ENCODE measurements around the gene ARL5C.
"Not testable (repeated sequence)": the region's sequence is repeated elsewhere in the genome, so short reads cannot be mapped to it uniquely, and the experiment has no call there.

The ARL5C gene

DNA sequence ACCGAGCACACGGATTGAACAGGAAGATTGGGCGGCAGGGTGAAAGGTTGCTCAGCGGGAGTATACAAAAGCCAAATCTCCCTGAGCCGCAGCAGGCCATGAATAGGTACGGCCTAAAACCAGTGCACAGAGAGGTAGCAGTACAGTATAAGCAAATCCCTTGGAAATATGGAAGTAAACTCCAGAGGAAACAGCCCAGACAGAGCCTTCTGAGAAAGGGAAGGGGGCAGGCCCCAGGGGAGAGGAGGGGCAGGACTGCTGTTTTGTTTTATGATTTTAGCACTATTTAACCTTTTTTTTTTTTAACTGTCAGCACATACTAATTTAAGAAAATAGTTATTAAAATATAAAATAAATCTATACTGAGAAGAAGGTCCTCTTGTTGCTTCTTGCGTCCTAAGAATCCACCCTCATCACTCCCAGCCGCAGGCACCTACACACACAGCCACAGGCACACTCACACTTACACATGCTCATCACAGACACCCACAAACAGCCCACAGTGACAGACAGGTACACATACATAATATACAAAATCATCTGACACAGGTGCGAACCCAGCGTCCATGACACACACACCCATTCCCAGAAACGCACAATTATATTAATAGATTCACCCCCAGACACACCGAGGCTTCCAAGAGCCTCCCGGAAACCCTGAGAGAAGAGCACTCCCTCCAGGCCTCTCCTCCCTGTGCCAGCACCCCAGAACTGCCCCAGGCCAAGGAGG lies 27.4 kb downstream of the ARL5C start:
- TF ChIP-seq, protein P1, sequence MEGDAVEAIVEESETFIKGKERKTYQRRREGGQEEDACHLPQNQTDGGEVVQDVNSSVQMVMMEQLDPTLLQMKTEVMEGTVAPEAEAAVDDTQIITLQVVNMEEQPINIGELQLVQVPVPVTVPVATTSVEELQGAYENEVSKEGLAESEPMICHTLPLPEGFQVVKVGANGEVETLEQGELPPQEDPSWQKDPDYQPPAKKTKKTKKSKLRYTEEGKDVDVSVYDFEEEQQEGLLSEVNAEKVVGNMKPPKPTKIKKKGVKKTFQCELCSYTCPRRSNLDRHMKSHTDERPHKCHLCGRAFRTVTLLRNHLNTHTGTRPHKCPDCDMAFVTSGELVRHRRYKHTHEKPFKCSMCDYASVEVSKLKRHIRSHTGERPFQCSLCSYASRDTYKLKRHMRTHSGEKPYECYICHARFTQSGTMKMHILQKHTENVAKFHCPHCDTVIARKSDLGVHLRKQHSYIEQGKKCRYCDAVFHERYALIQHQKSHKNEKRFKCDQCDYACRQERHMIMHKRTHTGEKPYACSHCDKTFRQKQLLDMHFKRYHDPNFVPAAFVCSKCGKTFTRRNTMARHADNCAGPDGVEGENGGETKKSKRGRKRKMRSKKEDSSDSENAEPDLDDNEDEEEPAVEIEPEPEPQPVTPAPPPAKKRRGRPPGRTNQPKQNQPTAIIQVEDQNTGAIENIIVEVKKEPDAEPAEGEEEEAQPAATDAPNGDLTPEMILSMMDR (conservative IDR thresholded peaks at IDR 0.05): no peak
- no peak for TF ChIP-seq ZFX (IDR thresholded peaks at IDR 0.05)
- no peak overlapping the region for H3K27ac ChIP-seq

DNA sequence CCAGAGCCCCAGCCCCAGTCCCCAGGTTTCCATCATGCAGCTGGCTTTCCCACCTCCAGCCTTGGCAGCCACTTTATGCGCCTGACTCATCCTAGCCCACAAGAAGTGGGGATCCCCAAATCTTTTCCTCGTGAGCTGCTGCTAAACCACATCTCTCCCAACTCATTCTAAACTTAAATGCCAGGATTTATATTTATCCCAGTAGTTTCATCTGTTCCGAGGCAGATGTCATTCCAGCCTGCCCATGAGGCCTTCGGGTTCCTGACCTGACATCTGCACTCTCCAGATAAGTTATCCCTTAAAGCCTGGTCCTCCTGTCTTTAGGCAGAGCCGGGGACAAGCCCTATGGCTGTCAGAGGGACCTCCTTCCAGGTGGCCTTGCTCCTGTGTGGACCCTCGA lies 31.1 kb downstream of the ARL5C start:
- no peak overlapping the region for H3K27ac ChIP-seq
- TF ChIP-seq, protein P1 (conservative IDR thresholded peaks at IDR 0.05): no peak
- TF ChIP-seq ZFX (IDR thresholded peaks at IDR 0.05): no peak

DNA sequence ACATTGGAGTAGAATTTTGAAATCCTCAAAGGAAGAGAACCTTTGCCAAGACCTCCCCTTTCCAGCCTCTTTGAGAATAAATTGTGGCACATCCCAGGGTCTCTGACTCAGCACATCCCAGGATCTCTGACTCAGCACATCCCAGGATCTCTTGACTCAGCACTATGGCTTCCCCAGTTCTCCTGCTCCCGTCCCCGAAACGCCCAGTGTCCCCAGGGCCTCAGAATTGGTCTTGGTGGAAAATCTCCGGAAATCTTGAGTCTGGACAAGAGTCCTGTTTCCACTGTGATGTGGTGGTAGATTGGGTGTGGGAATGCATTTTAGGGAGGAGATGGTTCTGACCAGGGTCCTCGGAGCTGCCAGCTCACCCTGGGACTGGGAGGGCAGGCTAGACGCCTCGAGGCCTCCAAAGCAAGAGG lies 33.8 kb downstream of the ARL5C start:
- no peak overlapping the region for H3K27ac ChIP-seq
- TF ChIP-seq, protein P1 (conservative IDR thresholded peaks at IDR 0.05): no peak
- no peak for TF ChIP-seq ZFX (IDR thresholded peaks at IDR 0.05)

DNA sequence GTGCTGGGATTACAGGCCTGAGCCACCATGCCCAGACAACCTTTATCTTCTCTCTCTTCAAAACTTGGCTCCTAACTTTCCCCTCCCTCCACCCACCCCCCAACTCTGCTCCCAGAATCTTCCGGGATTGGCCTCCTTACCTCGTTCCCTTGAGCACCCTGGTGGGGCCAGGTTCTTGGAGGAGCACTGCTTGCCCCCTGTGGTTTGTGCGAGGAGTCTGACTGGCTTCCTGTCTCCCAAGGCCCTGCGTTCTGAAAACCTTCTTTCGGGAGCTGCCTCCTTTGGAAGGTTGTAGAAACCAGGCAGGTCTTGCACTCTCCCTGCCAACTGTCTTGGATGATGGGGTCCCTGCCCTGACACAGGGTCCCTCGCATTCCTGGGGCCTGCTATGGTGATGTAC lies 34.3 kb downstream of the ARL5C start:
- H3K27ac ChIP-seq: no peak overlapping the region

DNA sequence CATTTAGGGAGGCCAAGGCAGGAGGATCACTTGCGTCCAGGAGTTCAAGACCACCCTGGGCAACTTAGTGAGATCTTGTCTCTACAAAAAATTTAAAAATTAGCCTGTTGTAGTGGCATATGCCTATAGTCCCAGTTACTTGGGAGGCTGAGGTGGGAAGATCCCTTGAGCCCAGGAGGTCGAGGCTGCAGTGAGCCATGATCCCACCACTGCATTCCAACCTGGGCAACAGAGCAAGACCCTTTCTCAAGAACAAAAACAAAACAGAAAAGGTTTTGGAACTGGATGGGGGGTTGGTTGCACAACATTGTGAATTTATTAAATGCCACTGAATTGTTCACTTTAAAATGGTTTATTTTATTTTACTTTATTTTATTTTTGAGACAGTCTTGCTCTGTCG lies 35.8 kb downstream of the ARL5C start:
- H3K27ac ChIP-seq: no peak overlapping the region
- TF ChIP-seq, protein P1 (conservative IDR thresholded peaks at IDR 0.05): no peak
- TF ChIP-seq ZFX (IDR thresholded peaks at IDR 0.05): no peak

More for the DNA sequence above, 34.3 kb downstream of the ARL5C start:
- TF ChIP-seq, protein P1 (conservative IDR thresholded peaks at IDR 0.05): no peak
- TF ChIP-seq ZFX (IDR thresholded peaks at IDR 0.05): no peak

DNA sequence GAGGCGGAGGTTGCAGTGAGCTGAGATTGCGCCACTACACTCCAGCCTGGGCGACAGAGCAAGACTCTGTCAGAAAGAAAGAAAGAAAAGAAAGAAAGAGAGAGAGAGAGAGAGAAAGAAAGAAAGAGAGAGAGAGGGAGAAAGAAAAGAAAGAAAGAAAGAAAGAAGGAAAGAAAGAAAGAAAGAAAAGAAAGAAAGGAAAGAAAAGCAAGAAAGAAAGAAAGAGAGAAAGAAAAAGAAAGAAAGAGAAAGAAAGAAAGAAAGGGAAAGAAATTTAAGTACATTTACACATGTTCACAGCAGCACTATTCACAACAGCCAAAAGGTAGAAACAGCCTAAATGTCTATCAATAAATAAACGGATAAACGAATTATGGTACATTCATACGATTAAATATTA lies 36.4 kb downstream of the ARL5C start:
- not testable (repeated sequence) for H3K27ac ChIP-seq

DNA sequence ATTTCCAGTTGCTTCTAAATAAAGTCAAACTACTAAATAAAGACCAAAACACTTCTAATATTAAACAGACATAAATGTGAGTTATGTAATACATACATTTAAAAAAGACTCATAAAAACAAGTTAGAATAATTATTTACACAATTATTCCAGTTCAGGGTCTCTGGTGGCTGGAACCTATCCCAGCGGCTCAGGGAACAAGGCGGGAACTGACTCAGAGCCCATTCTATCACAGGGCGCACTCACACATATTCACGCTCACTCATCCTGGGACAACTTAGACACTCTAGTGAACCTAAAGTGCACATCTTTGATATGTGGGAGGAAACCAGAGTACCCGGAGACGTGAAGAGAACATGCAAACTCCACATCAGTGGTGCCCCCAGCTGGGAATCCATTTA lies 39.5 kb downstream of the ARL5C start:
- TF ChIP-seq, protein P1 (conservative IDR thresholded peaks at IDR 0.05): no peak
- no peak for TF ChIP-seq ZFX (IDR thresholded peaks at IDR 0.05)
- H3K27ac ChIP-seq: no peak overlapping the region
